Sigmoid colon (tissue), 7 donors: ENCODE data around the gene CSRP1. TPM values are rescaled to one million over a fixed set of nuclear protein-coding genes. Genes with fewer than 3 reads are reported as not detected.
A peak's percentile ranks its signal among the peaks of the same experiment; 100 is the strongest.

Experiments
- DNase-seq: peaks from one replicate; pipeline ENCODE4 v3.0.0-alpha.2; 2019
- H3K27ac ChIP-seq, 4 donors: fragments of 200-600 bp; sonication (generic); one replicate each; pipeline ENCODE4 v1.5.1; 2016 to 2019; ENCODE audit warnings: mild to moderate bottlenecking in 1 of 4
- H3K27me3 ChIP-seq, 3 donors: fragments of 200-600 bp; sonication (generic); one replicate each; pipeline ENCODE4 v1.5.1; 2019; ENCODE audit warnings: mild to moderate bottlenecking in 1 of 3
- H3K36me3 ChIP-seq, 4 donors: fragments of 200-600 bp; sonication (generic); one replicate each; pipeline ENCODE4 v1.5.1; 2016 to 2019
- H3K4me1 ChIP-seq, 4 donors: fragments of 200-600 bp; sonication (generic); one replicate each; pipeline ENCODE4 v1.5.1; 2017 to 2019
- H3K4me3 ChIP-seq, 4 donors: fragments of 200-600 bp; sonication (generic); one replicate each; pipeline ENCODE4 v1.5.1; 2017 to 2019; ENCODE audit warnings: mild to moderate bottlenecking in 2 of 4, moderate library complexity in 1 of 4
- H3K9me3 ChIP-seq, 4 donors: fragments of 200-600 bp in 3 of 4; sonication (generic) in 3 of 4; one replicate each; pipeline versions ENCODE4 v1.5.1 to v1.6.1; 2013 to 2019
- POLR2A ChIP-seq, 2 donors: fragments of 450-650 bp; IDR thresholded peaks; one replicate each; pipeline ENCODE4 v1.6.1; 2016; ENCODE audit warnings: antibody characterized with exemption in 2 of 2, mild to moderate bottlenecking in 2 of 2, moderate library complexity in 2 of 2
- POLR2AphosphoS5 ChIP-seq, 4 donors: sonication (generic); formaldehyde crosslinking; IDR thresholded peaks; one replicate each; pipeline ENCODE4 v1.6.1; 2017; ENCODE audit warnings: antibody characterized with exemption in 4 of 4
- WGBS, 2 donors: extraction: QIAGEN DNeasy Blood & Tissue Kit; methylation state at CpG; one replicate each; pipeline ENCODE4 v1.1.7; 2013; 5-methylcytosine and 5-hydroxymethylcytosine counted together
- intact Hi-C: fragments of 100-400 bp; cut with DNase I; formaldehyde crosslinking; loops from one replicate; pipeline ENCODE4 v1.15.1; 2023
- polyA plus RNA-seq, 3 donors: library from polyadenylated mRNA; stranded (reverse); fragments of 200-250 nt; gene quantifications; one replicate each; pipeline ENCODE4 v1.2.3, GENCODE V29; 2013
- total RNA-seq, 4 donors: library from RNA; depleted of rRNA; stranded (reverse); fragments of >200 nt; gene quantifications; one replicate each; pipeline ENCODE4 v1.1.0, GENCODE V29; 2016
- TF ChIP-seq, protein P1 (sequence below), 4 experiments: fragments of 450-650 bp in 3 of 4; fragments of 200-600 bp in 1 of 4; IDR thresholded peaks; one replicate each; pipeline ENCODE4 v1.5.1; 2016 to 2019; ENCODE audit warnings: antibody characterized with exemption in 4 of 4, mild to moderate bottlenecking in 3 of 4, moderate library complexity in 2 of 4
- donor health status: healthy with polysubstance abuse.
- donor health status: Bipolar disorder and iron deficiency.
- donor health status: healthy.

CSRP1 gene
- total and polyA plus RNA-seq, 7 donors = 189 to 8,467 (median 4,737) TPM

DNA sequence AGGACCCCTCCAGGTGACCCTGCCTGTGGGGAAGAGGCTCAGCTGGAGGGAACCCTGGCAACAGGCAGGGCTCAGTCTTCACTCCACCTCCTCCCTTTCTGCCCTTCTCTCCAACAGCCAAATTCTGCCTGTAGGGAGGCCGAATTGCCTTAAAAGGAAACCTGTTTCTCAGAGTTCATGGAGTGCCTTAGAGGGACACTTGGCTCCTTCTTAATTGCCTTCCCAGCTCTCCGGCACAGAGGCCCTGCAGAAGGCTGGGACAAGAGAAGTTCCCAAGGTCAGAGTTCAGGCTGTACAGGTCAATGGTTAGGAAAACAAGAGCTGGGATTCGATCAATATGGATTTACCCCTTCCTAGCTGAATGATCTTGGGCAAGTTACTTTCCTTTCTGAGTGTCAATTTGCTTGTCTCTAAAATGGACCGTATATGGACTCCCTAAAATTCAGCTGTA is 6.2 kb downstream of the CSRP1 start:
- intact Hi-C loops = no loop called here
- TF ChIP-seq POLR2AphosphoS5 (IDR thresholded peaks at IDR 0.05) = peak in 3 of 4 donors; percentile 4 to 26 (median 6)
- TF ChIP-seq, protein P1, sequence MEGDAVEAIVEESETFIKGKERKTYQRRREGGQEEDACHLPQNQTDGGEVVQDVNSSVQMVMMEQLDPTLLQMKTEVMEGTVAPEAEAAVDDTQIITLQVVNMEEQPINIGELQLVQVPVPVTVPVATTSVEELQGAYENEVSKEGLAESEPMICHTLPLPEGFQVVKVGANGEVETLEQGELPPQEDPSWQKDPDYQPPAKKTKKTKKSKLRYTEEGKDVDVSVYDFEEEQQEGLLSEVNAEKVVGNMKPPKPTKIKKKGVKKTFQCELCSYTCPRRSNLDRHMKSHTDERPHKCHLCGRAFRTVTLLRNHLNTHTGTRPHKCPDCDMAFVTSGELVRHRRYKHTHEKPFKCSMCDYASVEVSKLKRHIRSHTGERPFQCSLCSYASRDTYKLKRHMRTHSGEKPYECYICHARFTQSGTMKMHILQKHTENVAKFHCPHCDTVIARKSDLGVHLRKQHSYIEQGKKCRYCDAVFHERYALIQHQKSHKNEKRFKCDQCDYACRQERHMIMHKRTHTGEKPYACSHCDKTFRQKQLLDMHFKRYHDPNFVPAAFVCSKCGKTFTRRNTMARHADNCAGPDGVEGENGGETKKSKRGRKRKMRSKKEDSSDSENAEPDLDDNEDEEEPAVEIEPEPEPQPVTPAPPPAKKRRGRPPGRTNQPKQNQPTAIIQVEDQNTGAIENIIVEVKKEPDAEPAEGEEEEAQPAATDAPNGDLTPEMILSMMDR (IDR thresholded peaks at IDR 0.05) = no peak
- peak in 1 of 2 donors; percentile 15 for TF ChIP-seq POLR2A (IDR thresholded peaks at IDR 0.05)
- H3K9me3 ChIP-seq = no peaks in the 10 kb centered on the region
- 68 to 73% methylated on average over 4 of the region's 4 CpGs for WGBS, 2 donors
- DNase-seq = peak; percentile 82
- H3K27me3 ChIP-seq = no peaks in the 10 kb centered on the region
- H3K27ac ChIP-seq = peak overlapping the region; percentile 92 to 98 (median 96)
- H3K36me3 ChIP-seq = peaks cover 2 to 30% (median 7%) of the 10 kb centered on the region in 4 donors
- peaks cover 0 to 84% (median 78%) of the 10 kb centered on the region in 4 donors for H3K4me1 ChIP-seq
- H3K4me3 ChIP-seq = peak overlapping the region; percentile 5 to 85 (median 71)

DNA sequence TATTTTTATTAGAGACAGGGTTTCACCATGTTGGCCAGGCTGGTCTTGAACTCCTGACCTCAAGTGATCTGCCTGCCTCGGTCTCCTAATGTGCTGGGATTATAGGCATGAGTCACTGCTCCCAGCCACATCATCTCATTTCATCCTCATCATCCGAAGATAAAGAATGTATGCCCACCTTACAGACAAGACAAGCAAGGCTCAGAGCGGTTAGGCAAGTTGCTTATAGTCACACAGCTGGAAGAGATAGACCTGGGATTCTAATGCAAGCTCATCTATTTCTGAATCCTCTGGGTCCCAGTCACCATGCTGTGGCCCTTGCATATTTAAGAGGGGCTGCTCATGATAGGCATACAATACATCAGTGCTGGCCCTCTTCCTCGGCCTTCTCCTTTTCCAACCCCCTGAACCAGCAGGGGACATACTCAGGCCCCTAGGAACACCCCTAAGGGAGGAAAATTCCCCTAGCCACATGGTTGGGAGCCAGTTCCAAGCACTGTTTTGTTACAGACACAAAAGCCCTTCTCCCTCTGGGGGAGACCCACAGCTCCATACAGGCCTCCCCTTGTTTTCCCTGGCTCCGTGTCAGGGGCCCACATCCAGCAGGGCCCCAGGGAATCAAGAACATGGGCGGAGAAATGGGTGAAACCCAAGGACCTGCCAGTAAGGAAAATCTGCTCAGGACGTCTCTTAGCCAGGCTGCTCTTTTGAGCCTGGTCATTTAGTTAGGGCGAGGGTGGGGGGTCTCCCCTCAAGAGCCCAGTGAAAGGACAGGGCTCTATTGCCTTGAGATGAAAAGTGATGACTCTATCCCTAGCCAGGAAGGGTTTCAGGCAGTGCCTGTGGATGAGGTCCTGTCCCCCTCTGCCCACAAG is 6.9 kb downstream of the CSRP1 start:
- Histone ChIP-seq H3K4me1 (peaks cover 0 to 86% (median 83%) of the 10 kb centered on the region in 4 donors), H3K27me3 (no peaks in the 10 kb centered on the region), H3K36me3 (peaks cover 8 to 36% (median 14%) of the 10 kb centered on the region in 4 donors), H3K27ac (peak overlapping the region; percentile 92 to 98 (median 96)), H3K9me3 (no peaks in the 10 kb centered on the region), H3K4me3 (peak overlapping the region; percentile 5 to 85 (median 71))
- intact Hi-C loops = no loop called here
- peak in 1 of 4 donors; percentile 48 for TF ChIP-seq POLR2AphosphoS5 (IDR thresholded peaks at IDR 0.05)
- TF ChIP-seq, protein P1 (IDR thresholded peaks at IDR 0.05) = no peak
- DNase-seq = no peak
- 80 to 92% methylated on average over 8 of the region's 8 CpGs for WGBS, 2 donors

DNA sequence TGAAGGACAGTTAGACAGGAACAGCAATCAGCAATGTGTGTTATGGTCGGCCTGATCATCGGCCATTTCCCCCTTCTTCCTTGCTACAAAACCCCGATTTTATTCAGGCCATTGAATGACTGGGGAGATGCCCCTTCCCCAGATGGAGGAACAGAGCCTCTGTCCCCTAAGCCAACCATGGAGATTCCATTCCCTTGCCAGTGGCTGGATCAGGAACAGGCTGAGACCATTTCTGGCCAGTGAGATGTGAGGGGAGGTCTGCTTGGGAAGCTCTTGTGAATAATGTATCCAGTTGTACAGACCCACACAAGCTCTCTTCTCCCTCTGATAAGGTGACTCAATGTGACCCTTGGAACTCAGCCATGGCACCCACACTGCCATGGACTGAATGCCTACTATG is 7.7 kb downstream of the CSRP1 start:
- no peaks in the 10 kb centered on the region for H3K27me3 ChIP-seq
- H3K36me3 ChIP-seq = peaks cover 16 to 45% (median 21%) of the 10 kb centered on the region in 4 donors
- H3K4me1 ChIP-seq = peaks cover 0 to 92% (median 90%) of the 10 kb centered on the region in 4 donors
- H3K9me3 ChIP-seq = no peaks in the 10 kb centered on the region
- WGBS, 2 donors = 89 to 92% methylated on average over 3 of the region's 3 CpGs
- intact Hi-C loops = no loop called here
- H3K27ac ChIP-seq = peak overlapping the region; percentile 92 to 98 (median 96)
- no peak for DNase-seq
- TF ChIP-seq, protein P1 (IDR thresholded peaks at IDR 0.05) = no peak
- TF ChIP-seq POLR2AphosphoS5 (IDR thresholded peaks at IDR 0.05) (peak in 3 of 4 donors; percentile 4 to 74 (median 58)), POLR2A (IDR thresholded peaks at IDR 0.05) (no peak)
- H3K4me3 ChIP-seq = peak overlapping the region in 3 of 4 donors; percentile 10 to 85 (median 71)

DNA sequence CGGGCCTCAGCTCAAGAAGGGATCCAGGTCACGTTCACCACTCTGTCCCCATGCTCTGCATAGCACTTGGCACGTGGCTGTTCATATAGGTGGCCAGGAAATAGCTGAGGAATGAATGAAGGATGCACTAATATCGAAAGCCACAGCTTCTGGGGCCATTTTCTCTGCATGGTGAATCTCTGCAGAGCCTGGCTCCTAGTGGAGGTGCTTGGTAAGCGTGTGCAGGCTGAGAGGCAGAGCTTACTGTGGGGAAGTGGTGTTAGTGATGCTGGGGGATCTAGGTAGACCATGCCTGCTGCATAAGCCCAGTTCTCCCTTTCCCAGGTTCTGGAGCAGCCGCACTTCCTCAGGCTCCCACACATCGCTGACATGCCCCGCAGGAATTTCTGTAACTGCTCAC is 8.3 kb downstream of the CSRP1 start:
- no peaks in the 10 kb centered on the region for H3K9me3 ChIP-seq
- no peaks in the 10 kb centered on the region for H3K27me3 ChIP-seq
- WGBS, 2 donors = 92% methylated on average over 8 of the region's 8 CpGs
- H3K27ac ChIP-seq = peak overlapping the region; percentile 92 to 98 (median 96)
- H3K4me1 ChIP-seq = peaks cover 0 to 97% (median 95%) of the 10 kb centered on the region in 4 donors
- H3K4me3 ChIP-seq = peak overlapping the region; percentile 1 to 85 (median 40)
- intact Hi-C loops = no loop called here
- no peak for DNase-seq
- peaks cover 18 to 50% (median 26%) of the 10 kb centered on the region in 4 donors for H3K36me3 ChIP-seq
- TF ChIP-seq POLR2AphosphoS5 (IDR thresholded peaks at IDR 0.05) (peak in 3 of 4 donors; percentile 7 to 61 (median 11)), POLR2A (IDR thresholded peaks at IDR 0.05) (no peak)
- TF ChIP-seq, protein P1 (IDR thresholded peaks at IDR 0.05) = peak in 2 of 4 experiments; percentile 8 to 28
